GM18499 (cell line): ENCODE results near the gene ARHGAP42.
"Not testable (repeated sequence)": the region's sequence is repeated elsewhere in the genome, so short reads cannot be mapped to it uniquely, and the experiment has no call there.

Experiments
- ATAC-seq: cut with Tn5 transposase; IDR thresholded peaks from one replicate; pipeline ENCODE4 v1.9.1; 2021; ENCODE audit warnings: moderate number of reproducible peaks; ENCODE audit not compliant: insufficient read depth, unreplicated experiment

Gene ARHGAP42

GRCh38 chr11:100994966-100995365 is 307.9 kb downstream of the ARHGAP42 start:
- ATAC-seq: no peak

- ATAC-seq: no peak
Measured at GRCh38 chr11:100999756-101000155, 312.7 kb downstream of the ARHGAP42 start.

- no peak for ATAC-seq
Measured at GRCh38 chr11:101003468-101003867, 316.4 kb downstream of the ARHGAP42 start.

- no peak for ATAC-seq
Measured at GRCh38 chr11:101008961-101009689, 322.0 kb downstream of the ARHGAP42 start.

- no peak for ATAC-seq
Measured at GRCh38 chr11:101009690-101010055, 322.6 kb downstream of the ARHGAP42 start.

- ATAC-seq: no peak
Measured at GRCh38 chr11:101010899-101011298, 323.8 kb downstream of the ARHGAP42 start.

GRCh38 chr11:101011881-101012280 is 324.8 kb downstream of the ARHGAP42 start:
- ATAC-seq: no peak

GRCh38 chr11:101013702-101014101 is 326.6 kb downstream of the ARHGAP42 start:
- ATAC-seq: not testable (repeated sequence)

- no peak for ATAC-seq
Measured at GRCh38 chr11:101014600-101015285, 327.7 kb downstream of the ARHGAP42 start.

- ATAC-seq: no peak
Measured at GRCh38 chr11:101019870-101020269, 332.8 kb downstream of the ARHGAP42 start.

GRCh38 chr11:101022256-101022655 is 335.2 kb downstream of the ARHGAP42 start:
- no peak for ATAC-seq

GRCh38 chr11:101028644-101029043 is 341.6 kb downstream of the ARHGAP42 start:
- no peak for ATAC-seq

- no peak for ATAC-seq
Measured at GRCh38 chr11:101030015-101030414, 342.9 kb downstream of the ARHGAP42 start.

GRCh38 chr11:101030692-101031091 is 343.6 kb downstream of the ARHGAP42 start:
- ATAC-seq: no peak

- ATAC-seq: no peak
Measured at GRCh38 chr11:101031713-101032112, 344.6 kb downstream of the ARHGAP42 start.

- no peak for ATAC-seq
Measured at GRCh38 chr11:101032991-101033390, 345.9 kb downstream of the ARHGAP42 start.

- no peak for ATAC-seq
Measured at GRCh38 chr11:101034076-101034475, 347.0 kb downstream of the ARHGAP42 start.

- no peak for ATAC-seq
Measured at GRCh38 chr11:101035872-101036271, 348.8 kb downstream of the ARHGAP42 start.
